GM12801 (cell line): Measurements from ENCODE around the gene PI4KA.

Source experiments
- CTCF ChIP-seq: IDR thresholded peaks from one replicate; pipeline ENCODE4 v1.5.1; 2011; ENCODE audit warnings: control low read depth; ENCODE audit not compliant: insufficient read length; ENCODE audit errors: extremely low read depth

PI4KA gene

GRCh38 chr22:20819471-20819870 lies 39.1 kb downstream of the PI4KA start:
- no peak for TF ChIP-seq CTCF

- no peak for TF ChIP-seq CTCF
Measured at GRCh38 chr22:20818471-20818870, 40.1 kb downstream of the PI4KA start.

- no peak for TF ChIP-seq CTCF
Measured at GRCh38 chr22:20816559-20816958, 42.1 kb downstream of the PI4KA start.

GRCh38 chr22:20815477-20816050 lies 43.0 kb downstream of the PI4KA start:
- no peak for TF ChIP-seq CTCF

GRCh38 chr22:20814221-20814808 lies 44.3 kb downstream of the PI4KA start:
- TF ChIP-seq CTCF, result no peak

GRCh38 chr22:20813056-20813455 lies 45.6 kb downstream of the PI4KA start:
- TF ChIP-seq CTCF, result no peak

- TF ChIP-seq CTCF, result no peak
Measured at GRCh38 chr22:20811971-20812660, 46.5 kb downstream of the PI4KA start.
